Activated T-cell treated with anti-CD3 and anti-CD28 coated beads for 1 hour (primary cell): Measurements from ENCODE around the gene HOXA1.

Experiments used
- DNase-seq: peaks from one replicate; pipeline ENCODE4 v3.0.0-alpha.2; 2020; ENCODE audit warnings: low read depth

HOXA1 gene

DNA sequence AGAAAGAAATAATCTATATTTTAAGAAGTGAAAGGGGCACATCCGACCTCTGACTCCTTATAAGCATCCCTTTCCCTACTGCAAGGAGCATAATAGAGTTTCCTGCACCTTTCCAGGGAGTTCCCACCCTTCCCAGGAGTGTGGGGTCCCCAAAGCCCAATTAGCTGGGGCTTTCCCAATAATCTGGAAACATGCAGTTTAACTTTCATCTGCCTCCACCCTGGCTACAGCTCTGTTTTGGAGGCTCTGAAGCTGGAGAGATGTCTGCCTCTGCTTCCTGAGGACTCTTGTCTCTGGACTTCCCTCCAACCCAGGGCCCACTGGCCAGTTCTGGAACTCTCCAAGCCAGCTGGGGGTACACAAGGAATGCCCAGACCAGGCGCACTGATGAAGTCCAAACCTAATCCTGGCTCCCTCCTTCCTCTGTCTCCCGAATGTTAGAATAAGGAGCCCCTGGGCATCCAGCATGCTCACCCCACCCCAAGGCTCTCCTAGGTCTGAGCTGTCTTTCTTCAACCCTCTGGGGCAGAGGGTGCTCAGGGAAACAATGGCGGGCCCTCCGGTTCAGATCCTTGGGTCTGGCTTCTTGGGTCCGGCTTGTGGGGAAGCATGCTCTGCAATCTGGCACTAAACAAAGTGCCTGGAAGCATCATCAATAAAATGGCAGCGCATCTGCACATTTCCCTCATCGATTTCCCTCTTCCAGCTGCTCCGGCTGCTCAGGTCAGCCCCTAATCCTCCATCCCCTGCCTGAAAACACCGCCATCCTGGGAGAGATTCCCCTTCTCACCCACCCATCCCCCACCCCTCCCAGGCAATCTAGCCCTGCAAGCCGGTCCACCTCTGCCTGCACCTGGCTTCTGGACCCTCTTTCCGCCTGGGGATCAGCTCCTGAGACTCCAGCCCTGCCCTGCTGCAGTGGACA is 21.4 kb upstream of the HOXA1 start:
- DNase-seq: no peak

DNA sequence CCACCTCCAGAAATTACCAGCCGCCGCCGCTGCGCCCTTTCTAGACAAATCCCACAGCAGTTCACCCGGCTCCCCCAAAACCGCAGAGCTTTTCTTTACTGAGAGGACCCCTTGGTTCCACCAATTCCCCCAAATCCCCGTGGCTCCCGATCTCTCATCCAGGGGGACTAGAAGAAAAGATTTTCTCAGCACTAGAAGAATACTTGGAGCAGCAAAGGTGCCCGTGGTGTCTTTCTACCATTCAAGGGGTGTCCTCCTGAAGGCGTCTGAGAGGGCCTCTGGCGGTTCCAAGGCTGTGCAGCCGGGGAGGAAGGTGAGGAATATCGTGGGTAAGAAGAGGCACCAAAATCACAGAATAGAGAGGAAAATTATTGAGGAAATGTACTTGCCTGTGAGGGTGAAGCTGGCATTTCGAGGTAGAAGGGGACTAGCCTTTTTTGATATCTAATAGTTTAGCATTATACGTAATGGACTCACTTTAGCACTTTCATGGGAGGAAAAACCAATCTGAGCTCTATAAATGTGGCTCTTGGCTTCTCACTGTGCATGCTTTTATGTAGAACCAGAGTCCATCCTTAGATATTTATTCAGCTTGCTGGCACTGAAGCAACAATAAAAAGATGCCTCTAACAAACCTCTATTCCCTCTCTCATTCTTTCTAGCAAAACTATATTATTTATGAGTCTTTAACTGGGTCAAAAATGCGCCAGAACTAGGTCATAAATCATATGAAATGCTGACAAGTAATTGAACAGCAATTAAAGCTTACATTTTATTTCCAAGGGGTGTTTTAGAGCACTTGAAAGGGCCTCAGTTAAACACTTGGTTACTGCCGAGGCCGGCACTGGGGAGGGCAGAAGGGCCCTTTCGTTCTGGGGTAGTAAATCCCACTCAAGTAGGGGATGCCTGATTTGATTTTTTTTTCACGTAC is 20.5 kb upstream of the HOXA1 start:
- no peak for DNase-seq

DNA sequence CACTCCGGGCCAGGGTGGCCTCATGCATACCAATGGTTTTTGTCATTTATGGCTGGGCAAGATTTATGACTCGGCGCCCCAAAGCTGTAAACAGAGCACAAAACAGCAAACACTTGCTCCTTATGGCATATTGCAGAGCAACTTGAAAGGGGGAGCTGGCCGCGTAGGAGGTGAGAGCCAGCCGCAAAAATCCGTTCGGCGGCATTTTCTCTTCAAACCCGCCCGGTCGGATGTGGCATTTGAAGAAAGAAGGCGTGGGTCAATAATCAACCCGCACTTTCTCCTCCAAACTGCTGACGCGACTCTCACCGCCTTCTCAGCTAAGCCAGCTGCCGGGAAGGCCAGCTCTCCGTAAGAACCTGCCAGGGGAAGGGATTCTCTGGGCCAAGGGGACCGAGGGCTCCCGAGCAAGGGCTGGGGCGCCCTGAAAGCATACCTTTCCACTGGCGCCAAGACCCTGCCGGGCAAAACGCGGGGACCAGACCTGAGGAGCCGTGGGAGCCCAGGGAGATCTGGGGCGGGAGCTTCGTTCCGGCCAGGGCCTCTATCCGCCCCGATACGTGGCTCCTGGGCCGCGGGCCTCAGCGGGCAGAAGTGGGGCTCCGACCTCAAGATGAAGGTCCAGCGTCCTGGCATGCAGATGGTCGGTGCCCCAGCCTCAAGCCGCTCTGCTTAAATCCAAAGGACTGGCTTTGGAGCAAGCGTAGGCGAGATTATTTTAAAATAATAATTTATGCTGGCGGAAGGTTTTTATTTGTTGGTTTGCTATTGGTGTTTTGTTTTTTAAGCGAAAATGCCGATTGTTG is 19.6 kb upstream of the HOXA1 start:
- no peak for DNase-seq

DNA sequence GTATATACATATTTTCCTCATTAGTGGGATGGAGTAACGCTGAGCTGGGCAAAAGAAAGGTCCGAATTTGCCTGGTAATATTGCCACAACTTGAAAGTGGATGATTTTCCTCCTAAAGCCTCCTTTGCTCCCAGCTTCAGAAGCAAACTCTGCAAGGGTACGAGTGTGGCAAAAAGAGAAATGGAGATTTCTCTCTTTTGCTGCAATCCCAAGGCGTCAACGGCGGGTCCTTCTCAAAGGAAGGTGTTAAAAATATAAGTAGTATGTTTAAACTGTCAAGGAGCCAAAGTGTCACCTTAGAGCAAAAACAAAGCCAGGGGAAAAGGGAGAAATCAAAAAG is 19.1 kb upstream of the HOXA1 start:
- DNase-seq: no peak

DNA sequence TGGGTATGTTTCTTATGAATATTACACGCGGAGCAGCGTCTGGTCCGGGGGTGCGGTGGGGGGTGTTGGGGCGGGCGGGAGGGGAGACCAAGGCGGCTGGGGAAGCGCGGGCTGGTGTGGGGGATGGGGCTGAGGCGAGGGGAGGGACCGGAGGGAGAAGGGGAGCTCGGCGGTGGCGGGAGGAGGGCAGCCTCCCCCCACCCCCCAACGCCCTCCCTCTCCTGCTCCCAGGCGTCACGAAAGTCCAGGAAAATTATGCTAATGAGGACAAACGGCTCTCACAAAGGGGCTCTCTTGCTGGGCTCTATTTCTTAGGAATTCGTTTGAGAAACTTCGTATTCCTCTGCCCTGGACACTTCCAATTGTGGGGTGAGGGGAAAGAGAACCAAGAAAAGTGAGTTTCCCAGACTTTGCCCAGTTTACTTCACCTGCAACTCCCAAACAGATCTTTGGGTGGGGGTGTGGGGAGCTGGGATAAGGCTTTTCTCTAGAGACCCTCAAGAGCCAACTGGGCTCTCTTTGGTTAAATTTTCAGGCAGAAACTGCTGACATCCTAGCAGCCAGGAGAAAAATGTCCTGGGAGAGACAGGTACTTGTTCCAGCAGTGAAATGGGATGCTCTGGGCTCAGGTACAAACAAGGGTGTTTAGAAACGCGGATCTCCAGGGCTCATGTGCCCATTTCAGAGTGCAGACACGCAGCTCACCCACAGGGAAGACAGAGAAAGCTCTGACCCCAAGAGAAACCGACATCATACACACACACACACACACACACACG is 18.4 kb upstream of the HOXA1 start:
- DNase-seq: no peak

DNA sequence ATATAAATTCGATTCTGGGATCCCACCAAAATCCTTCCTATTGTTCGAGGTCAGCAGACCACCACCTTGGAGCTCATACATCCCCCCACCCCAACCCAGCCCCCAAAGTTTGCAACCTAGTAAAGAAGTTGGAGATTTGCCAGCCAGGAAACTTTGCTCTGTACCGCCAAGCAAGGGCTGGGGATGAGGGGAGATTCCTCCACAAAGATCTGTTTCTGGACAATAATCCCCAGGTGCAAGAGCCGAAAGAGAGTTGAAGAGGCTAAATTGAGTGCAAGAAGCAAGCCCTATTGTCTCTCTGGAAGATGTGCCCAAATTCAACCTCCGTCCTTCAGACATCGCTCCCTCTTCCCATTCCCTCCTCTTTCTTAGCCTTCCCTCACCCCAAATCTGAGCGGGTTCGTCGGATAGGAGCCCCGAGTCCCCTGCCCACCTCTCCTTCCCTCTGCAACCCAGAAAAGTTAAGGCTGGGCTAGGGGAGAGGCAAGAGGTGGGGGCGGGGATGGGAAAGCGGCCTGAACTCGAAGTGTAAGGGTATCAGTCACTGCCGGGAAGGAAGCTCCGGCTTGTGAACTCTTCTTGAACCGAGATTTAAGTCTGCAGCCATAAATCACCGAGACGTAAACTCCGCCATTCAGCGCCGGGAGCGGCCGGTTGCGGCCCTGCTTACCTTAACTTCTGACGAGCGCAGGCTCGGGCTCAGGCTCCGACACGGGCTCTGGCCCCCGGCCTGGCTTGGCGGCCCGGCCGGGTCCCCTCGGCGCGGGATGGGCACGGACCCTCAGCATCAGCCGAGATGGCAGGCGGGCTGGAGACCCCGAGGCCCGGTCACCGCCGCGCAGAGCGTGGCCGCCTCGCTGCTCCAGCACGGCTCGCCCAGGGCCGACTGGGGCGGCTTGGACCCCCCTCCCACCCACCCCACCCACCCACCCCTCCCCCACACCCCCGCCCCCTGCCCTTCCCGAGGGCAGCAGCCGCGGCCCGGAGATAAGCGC is 17.5 kb upstream of the HOXA1 start:
- no peak for DNase-seq

DNA sequence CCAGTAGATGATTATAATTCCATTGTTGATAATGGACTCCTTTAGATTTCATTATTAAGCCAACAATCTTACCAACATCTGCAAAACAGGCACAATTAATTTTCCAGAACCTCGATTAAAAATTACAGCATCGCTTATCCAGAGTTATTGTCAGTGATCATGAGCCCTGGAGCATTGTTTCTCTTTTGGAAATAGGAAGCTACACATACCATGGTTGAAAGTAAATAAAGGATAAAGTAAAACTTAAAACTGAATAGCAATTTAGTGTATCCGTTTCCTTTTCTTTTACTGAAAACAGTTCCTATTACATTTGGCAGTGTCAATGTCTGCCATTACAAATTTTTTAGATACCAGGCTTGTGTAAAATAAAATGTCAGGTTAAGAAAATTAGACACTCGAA is 16.6 kb upstream of the HOXA1 start:
- DNase-seq: no peak

DNA sequence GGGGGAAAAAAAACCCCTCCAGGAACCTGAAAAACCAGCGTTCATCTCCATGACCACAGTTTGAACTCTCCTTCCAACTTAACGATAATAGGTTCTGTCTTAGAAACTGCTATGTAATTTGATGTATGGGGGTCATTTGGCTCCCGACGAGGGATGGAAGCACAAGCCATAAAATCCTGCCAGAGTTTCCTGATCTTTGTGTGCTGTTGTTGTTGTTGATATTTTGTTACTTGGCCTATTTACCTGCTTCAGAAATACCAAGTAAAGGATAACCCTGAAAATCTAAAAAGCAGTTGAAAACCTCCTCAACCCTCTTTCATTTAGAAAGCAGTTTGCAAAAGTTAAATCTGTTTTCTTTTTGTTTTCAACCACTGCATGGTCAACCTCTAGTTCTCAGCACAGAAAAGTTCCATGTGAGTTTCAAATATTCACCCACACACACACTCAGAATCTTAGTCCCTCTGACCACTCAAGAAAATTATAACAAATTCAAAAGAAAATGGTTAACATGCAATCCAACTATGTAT is 16.0 kb upstream of the HOXA1 start:
- no peak for DNase-seq

DNA sequence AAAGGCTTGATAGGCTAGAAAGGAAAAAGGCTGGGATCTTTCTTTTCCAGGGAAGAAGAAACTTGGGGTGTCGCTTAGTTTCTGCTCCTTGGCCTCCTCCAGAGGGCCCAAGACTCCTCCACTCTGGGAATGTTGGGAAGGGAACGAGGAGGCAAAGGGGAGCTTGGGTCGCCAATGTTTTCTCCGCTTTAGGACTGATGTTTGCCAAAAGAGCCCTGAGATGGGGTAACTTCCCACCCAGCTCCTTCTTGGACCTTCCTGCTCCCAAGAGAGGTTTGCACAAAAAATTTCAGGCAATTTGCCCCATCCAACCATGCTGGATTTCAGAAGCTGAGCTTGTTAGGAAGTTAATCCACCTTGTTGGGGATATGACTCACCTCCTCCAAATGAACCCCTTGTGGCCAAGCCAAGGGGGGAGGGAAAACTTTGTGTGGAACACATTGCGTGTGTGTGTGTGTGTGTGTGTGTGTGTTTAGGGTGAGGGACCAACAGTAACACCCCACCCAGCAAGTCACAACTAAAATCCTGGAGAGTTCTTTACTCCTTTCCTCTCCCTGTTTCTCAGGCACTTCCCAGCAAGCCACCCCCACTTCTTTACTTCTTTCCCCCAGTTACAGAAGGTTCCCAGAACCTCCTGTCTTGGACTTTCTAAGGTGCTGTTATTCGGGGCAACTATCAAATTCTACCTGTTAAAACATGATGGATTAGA is 15.4 kb upstream of the HOXA1 start:
- no peak for DNase-seq

DNA sequence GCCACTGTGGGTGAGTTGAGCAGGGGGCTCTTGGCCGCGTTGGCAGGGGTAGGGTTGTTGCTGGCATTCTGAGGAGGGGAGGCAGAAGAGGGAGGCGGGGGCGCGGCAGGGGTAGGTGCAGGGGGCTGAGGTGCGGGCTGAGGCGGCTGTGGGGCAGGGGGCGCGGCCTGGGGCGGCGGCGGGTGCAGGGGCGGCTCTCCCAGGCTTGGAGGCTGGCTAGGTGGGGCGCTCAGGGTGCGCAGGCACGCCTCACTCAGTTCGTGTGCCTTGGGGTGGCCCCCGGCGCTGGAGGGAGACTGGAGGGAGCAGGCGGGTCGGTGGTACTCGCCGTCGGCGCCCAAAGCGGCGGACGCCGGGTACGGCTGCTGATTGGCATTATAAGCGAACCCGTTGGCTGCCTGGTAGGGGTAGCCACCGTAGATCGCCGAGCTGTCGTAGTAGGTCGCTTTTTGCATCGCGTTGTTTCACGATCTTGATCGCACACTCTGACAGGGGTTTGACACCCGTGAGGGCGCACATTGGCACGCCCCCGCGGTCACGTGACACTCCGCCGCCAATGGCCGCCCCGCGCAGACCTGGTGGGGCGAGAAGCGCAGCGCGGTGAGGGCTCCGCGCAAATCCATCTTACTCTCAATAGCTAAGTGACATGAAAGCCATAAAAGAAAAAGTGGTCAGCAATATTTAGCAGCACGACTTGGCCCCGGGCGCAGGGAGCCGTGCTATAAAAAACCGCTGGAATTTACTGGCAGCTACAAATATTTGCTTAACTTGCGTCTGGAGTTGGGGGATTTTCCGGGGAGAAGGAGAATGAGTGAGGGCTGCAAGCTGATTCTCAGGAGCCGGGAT is 14.6 kb upstream of the HOXA1 start:
- no peak for DNase-seq

DNA sequence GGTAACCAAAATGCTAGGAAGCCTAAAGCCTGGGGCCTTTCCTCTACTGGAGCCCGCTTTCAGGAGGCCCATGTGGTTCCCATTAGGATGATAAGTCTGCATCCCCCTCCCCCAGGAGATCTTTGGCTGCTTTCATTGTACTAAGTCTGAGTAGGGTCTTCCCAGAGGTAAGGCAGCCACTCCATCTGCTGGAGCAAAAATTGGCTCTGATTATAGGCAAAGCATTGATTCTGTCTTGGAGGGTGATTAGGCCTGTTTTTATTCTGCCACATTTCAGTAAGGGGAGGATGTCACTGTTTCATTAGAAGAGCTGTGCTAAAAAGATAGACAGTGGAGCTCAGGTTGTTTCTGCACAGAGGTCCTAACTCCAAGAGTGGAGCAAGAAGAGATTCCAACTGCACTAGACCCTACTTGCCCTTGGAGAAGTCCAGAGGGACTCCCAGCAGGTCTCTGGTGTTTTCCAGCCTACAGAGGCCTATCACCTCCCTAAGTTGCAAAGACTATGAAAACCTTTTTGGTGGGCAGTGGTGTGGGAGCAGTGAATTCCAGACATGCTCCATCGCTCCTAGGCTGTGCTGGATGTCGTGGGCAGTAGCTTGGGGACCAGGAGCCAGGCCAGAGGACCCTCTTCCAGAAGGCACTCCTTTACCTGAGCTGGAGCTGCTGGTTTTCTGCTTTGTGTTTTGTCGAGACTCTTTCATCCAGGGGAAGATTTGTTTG is 13.8 kb upstream of the HOXA1 start:
- DNase-seq: no peak

DNA sequence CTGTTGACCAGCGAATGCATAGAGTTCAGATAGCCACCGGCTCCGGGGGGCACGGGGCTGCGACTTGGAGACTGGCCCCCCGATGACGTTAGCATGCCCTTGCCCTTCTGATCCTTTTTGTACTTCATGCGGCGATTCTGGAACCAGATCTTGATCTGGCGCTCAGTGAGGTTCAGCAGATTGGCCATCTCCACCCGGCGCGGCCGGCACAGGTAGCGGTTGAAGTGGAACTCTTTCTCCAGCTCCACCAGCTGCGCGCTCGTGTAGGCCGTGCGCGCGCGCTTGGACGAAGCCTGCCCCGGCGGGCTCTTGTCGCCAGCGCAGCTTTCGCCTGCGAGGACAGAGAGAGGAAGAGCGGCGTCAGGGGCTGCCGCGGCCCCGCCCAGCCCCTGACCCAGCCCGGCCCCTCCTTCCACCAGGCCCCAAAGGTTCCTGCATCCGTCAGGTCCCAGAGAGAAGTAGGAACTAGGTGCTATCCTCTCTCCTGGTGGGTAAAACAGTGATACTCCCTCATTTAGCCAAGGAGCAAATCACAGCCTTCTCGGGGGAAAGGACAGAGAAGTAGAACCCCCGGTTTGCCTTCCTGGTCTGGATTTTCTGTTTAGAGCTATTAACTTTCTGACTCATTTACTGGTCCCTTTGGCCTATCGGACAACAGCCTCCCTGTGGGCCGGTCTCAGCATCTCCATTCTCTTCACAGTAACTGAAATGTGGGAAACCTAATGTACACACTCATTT is 12.8 kb upstream of the HOXA1 start:
- DNase-seq: no peak

DNA sequence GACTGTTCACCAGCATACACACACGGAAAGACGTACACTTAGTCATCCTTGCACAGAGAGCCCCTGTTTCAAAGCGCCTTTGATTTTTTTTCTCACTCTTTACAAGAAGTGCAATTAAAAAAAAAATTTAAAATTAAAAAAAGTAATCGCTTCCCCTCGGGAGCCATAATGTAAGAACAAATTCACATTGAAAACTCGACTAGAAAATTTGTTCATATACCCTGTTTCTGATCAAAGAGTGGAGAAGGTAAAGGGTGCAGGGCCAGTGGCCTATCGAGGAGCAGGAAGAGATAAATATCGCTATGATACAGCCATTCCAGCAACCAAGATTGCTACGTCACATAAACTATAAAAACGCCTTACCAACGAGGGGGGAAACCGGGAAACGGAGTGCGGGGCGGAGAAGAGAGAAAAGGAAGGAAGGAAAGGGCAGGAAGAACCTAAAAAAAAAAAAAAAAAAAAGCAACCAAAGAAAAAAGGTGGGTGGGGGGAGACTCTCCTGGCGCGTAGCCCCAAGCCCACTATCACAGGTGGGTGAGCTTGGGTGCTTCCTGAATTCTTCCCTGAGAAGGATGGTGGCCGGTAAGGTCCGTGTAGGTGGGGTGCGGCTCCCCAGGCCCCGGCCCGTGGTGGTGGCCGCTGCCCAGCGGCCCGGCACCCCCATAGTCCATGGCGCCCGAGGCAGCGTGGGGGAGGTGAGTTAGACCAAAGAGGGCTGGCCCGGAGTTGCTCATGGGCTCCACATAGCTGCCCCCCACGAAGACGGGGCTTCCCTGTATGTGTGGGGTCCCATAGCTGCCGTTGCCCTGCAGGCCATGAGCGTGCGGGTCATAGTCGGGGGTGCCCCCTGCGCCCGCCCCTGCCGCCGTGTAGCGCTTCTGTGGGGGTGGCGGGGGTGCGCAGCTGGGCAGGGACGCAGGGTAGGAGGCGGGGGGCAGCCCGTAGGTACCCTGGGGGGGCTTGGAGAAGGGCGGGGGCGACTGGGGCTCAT is 11.9 kb upstream of the HOXA1 start:
- no peak for DNase-seq

DNA sequence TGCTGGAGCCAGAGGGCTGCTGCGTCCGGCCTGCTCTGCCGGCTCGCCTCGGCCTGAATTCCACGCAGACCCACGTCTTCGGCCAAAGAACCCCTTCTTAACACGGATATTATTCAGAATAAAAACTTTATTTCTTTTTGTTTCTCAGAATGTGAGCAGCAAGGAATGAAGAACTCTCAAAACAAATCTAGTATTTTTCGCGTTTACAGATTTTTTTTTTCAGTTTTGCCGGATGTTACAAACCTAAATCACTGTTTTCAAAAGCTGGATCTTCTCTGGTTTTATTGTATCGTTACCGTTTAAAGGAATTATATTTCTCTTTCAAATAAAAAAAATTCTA is 11.1 kb upstream of the HOXA1 start:
- DNase-seq: no peak

DNA sequence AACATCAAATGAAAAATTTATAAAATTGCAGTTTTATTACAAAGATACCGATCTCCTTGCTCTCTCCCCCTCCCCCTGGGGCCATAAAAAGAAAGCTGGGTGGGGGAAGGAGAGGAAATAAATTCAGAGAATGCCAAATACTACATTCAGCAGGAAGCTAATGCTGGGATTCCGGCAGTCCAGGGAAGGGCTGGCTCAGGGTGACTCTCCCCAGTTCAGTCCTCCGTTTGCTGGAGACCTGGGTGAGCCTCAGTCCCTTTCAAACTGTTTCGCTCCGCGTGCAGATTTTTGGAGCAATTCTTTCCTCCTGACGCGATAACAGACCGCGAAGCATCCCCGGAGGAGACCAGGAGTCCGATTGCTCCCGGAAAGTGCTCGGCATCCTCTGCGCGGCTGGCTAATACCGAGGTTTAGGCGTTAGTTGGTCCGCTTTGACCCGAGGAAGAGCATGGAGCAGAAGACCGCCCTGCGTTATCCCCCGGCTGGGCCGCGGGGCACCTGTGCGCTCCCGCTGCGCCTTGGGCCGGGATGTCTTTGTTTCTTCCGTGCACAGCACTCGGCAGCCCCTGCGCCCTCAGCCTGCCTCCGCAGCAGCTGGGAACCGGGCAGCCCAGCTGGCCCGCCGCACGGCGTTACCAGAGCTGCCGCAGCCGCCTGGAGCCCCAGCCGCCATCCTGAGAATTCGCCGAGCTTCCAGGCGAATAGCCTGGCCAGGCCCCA is 10.5 kb upstream of the HOXA1 start:
- no peak for DNase-seq
